ENCODE results near the gene RABL6.

Gene RABL6

GRCh38 chr9:136849038-136849959 lies 41.6 kb downstream of the RABL6 start, which contains the start of gene PHPT1:
Gene PHPT1 (plus strand): TSS chr9:136849409. CDS start chr9:136849431, 22 bp downstream.
- peak; percentile 99 for DNase-seq

- no peak for DNase-seq
Measured at GRCh38 chr9:136849960-136850865, 42.5 kb downstream of the RABL6 start.

- no peak for DNase-seq
Measured at GRCh38 chr9:136850866-136851775, 43.4 kb downstream of the RABL6 start.

GRCh38 chr9:136851941-136852663 lies 44.4 kb downstream of the RABL6 start, which contains the start of gene MAMDC4:
Gene MAMDC4 (plus strand): TSS chr9:136852346. CDS start chr9:136852417, 71 bp downstream.
- DNase-seq, result no peak

DNA sequence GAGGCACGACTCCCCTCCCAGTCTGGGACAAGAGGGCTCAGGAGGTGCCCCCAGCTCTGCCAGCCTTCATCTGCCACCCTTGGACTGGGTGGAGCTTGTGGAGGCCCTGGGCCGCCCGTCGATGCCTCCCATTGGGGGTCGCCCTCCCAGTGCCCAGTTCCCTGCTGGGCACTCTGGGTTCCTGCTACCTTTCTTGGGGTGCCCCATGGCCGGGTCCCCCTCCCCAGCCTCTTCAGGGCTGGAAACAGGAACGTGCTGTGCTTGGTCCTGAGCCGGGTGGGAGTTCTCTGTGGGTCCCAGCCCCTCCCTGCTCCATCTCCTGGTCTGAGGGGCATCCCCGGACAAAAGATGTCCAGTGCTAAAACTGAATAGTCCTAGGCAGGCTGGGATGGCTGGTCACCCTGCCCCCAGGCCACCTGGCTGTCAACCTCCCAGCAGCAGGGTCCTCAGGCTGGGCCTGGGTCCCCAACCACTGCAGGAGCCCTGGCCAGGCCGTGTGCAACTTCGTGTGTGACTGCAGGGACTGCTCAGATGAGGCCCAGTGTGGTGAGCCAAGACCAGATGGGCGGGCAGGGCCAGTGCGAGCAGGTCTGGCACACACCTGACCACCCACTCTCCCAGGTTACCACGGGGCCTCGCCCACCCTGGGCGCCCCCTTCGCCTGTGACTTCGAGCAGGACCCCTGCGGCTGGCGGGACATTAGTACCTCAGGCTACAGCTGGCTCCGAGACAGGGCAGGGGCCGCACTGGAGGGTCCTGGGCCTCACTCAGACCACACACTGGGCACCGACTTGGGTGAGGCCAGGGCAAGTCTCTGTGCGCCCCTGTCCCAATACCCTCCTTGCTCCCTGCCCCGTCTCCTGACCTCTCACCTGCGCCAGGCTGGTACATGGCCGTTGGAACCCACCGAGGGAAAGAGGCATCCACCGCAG lies 45.2 kb downstream of the RABL6 start:
- no peak for DNase-seq

GRCh38 chr9:136853596-136854112 lies 45.9 kb downstream of the RABL6 start:
- no peak for DNase-seq

DNA sequence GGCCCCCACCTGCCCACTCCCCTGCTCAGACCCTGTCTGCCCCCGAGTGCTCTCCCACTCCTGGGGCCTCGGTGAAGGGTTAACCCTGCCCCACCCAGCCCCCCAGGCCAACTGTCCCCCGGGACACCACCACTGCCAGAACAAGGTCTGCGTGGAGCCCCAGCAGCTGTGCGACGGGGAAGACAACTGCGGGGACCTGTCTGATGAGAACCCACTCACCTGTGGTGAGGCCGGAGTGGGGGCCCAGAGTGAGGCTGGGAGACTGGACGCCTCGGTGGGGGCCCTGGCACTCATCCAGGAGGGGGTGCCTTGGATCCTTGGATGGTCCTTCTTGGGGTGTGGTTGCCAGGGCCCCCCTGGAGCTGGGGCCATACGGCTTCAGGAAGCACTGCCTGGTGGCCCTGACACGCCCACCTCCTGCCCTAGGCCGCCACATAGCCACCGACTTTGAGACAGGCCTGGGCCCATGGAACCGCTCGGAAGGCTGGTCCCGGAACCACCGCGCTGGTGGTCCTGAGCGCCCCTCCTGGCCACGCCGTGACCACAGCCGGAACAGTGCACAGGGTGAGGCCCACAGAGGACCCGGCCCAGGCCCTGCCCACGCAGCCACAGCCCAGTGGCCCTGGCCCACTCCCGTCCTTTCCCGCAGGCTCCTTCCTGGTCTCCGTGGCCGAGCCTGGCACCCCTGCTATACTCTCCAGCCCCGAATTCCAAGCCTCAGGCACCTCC lies 46.5 kb downstream of the RABL6 start:
- no peak for DNase-seq

DNA sequence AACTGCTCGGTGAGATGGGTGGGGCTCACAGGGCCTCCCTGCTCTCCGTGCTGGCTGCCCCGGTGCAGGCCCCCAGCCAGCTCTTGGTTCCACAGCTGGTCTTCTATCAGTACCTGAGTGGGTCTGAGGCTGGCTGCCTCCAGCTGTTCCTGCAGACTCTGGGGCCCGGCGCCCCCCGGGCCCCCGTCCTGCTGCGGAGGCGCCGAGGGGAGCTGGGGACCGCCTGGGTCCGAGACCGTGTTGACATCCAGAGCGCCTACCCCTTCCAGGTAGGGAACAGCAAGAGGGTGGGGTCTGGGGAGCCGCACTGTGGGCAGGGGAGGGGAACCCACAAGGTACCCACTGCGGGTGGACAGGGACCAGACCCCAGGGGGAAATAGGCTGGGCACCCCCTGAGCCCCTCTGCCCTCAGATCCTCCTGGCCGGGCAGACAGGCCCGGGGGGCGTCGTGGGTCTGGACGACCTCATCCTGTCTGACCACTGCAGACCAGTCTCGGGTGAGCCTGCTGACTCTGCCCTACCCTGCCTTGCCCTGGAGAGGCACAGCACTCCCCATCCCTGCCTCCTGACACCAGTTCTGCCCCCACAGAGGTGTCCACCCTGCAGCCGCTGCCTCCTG lies 47.2 kb downstream of the RABL6 start:
- no peak for DNase-seq

GRCh38 chr9:136855461-136856078 lies 47.8 kb downstream of the RABL6 start:
- DNase-seq, result no peak

- DNase-seq, result no peak
Measured at GRCh38 chr9:136856079-136856476, 48.3 kb downstream of the RABL6 start.

DNA sequence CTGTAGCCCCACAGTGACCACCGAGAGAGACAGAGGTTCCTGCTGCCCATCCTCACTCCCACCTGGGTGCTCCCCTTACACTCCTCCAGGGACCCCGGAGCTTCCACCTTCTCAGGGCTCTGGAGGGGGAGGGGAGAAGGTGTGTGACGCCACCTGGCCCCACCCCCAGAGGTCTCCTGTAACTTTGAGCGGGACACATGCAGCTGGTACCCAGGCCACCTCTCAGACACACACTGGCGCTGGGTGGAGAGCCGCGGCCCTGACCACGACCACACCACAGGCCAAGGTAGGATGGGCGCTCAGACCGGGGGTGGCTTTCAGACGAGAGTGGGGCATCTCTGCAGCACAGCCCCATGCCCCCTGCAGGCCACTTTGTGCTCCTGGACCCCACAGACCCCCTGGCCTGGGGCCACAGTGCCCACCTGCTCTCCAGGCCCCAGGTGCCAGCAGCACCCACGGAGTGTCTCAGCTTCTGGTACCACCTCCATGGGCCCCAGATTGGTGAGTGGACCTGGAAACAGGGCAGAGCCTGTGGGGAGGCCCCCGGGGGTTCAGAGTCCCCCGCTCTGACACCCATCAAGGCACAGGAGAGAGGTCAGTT lies 48.9 kb downstream of the RABL6 start:
- DNase-seq, result no peak

DNA sequence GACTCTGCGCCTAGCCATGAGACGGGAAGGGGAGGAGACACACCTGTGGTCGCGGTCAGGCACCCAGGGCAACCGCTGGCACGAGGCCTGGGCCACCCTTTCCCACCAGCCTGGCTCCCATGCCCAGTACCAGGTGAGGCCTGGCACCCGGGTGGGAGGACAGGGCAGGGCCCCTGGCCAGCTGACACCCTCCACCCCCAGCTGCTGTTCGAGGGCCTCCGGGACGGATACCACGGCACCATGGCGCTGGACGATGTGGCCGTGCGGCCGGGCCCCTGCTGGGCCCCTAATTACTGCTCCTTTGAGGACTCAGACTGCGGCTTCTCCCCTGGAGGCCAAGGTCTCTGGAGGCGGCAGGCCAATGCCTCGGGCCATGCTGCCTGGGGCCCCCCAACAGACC lies 49.4 kb downstream of the RABL6 start:
- DNase-seq, result no peak

GRCh38 chr9:136857581-136858412 lies 50.0 kb downstream of the RABL6 start:
- DNase-seq, result no peak

DNA sequence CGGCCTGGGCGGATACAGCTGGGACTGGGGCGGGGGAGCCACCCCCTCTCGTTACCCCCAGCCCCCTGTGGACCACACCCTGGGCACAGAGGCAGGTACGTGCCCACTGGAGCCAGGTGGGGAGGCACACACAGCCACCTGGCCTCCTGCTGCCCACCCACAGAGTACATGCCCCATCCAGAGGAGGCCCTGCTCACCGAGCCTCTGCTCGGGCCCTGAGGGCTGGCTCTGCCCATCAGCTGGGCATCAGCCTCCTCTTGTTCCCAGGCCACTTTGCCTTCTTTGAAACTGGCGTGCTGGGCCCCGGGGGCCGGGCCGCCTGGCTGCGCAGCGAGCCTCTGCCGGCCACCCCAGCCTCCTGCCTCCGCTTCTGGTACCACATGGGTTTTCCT lies 50.7 kb downstream of the RABL6 start:
- DNase-seq, result no peak

GRCh38 chr9:136858844-136859757 lies 51.4 kb downstream of the RABL6 start:
- DNase-seq, result no peak

- DNase-seq, result no peak
Measured at GRCh38 chr9:136860529-136860928, 52.8 kb downstream of the RABL6 start.

Data from DMS79 treated with DMSO at 0.1 percent for 48 hours (cell line).